ENCODE results near the gene HS6ST3. TPM values are rescaled to one million over a fixed set of nuclear protein-coding genes. Genes with fewer than 3 reads are reported as not detected.

HS6ST3 gene
- total RNA-seq, 1 experiment from 2014 or later, result 0.11 TPM

GRCh38 chr13:96696389-96696900, 606.5 kb downstream of the HS6ST3 start:
- no peaks in the 10 kb centered on the region for H3K79me2 ChIP-seq (ENCODE audit: low read length)
- TF ChIP-seq, protein P1, sequence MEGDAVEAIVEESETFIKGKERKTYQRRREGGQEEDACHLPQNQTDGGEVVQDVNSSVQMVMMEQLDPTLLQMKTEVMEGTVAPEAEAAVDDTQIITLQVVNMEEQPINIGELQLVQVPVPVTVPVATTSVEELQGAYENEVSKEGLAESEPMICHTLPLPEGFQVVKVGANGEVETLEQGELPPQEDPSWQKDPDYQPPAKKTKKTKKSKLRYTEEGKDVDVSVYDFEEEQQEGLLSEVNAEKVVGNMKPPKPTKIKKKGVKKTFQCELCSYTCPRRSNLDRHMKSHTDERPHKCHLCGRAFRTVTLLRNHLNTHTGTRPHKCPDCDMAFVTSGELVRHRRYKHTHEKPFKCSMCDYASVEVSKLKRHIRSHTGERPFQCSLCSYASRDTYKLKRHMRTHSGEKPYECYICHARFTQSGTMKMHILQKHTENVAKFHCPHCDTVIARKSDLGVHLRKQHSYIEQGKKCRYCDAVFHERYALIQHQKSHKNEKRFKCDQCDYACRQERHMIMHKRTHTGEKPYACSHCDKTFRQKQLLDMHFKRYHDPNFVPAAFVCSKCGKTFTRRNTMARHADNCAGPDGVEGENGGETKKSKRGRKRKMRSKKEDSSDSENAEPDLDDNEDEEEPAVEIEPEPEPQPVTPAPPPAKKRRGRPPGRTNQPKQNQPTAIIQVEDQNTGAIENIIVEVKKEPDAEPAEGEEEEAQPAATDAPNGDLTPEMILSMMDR (conservative IDR thresholded peaks at IDR 0.05; ENCODE audit: low read depth, low read length), result no peak
- TF ChIP-seq EZH2 (IDR thresholded peaks at IDR 0.05; ENCODE audit: low read length, unreplicated experiment), result no peak
- TF ChIP-seq EZH2phosphoT487 (IDR thresholded peaks at IDR 0.05; ENCODE audit: borderline replicate concordance, low read length), result no peak
- no peaks in the 10 kb centered on the region for H3K9me2 ChIP-seq (replicated peaks; ENCODE audit: low read length)
- intact Hi-C loops (cut with micrococcal nuclease), result no loop called here
- H3K27ac ChIP-seq (ENCODE audit: low read length), result no peak overlapping the region
- no peak overlapping the region for H3K4me3 ChIP-seq (ENCODE audit: low read length)
- ATAC-seq, result no peak
- no peak for DNase-seq
- no TSS peak for BruUV-seq (replicated peaks)
- no peaks in the 10 kb centered on the region for H3K9me3 ChIP-seq (ENCODE audit: low read length)
- no peaks in the 10 kb centered on the region for H3K27me3 ChIP-seq (ENCODE audit: low read length)
- H3F3A ChIP-seq (ENCODE audit: low read length, unreplicated experiment), result no peaks in the 10 kb centered on the region
- no peaks in the 10 kb centered on the region for H3K4me1 ChIP-seq (ENCODE audit: insufficient read depth, low read length)
- H4K20me1 ChIP-seq (ENCODE audit: low read length), result no peaks in the 10 kb centered on the region
- no peaks in the 10 kb centered on the region for H3K36me3 ChIP-seq (ENCODE audit: low read depth, low read length)
- H3K4me2 ChIP-seq (ENCODE audit: low read length), result no peak overlapping the region
- no peak overlapping the region for H3K9ac ChIP-seq (ENCODE audit: low read length)
- ChIA-PET CTCF (no interaction called here), POLR2A (ENCODE audit: unreplicated experiment) (no interaction called here)
- no peak overlapping the region for H2AFZ ChIP-seq (ENCODE audit: low read length)

- H3K27ac ChIP-seq (ENCODE audit: low read length), result no peak overlapping the region
- H2AFZ ChIP-seq (ENCODE audit: low read length), result no peak overlapping the region
- TF ChIP-seq EZH2 (IDR thresholded peaks at IDR 0.05; ENCODE audit: low read length, unreplicated experiment), result no peak
- TF ChIP-seq EZH2phosphoT487 (IDR thresholded peaks at IDR 0.05; ENCODE audit: borderline replicate concordance, low read length), result no peak
- TF ChIP-seq, protein P1 (conservative IDR thresholded peaks at IDR 0.05; ENCODE audit: low read depth, low read length), result no peak
- BruUV-seq (replicated peaks), result no TSS peak
- H3K4me2 ChIP-seq (ENCODE audit: low read length), result no peak overlapping the region
- no peaks in the 10 kb centered on the region for H3F3A ChIP-seq (ENCODE audit: low read length, unreplicated experiment)
- H3K4me1 ChIP-seq (ENCODE audit: insufficient read depth, low read length), result no peaks in the 10 kb centered on the region
- H3K79me2 ChIP-seq (ENCODE audit: low read length), result no peaks in the 10 kb centered on the region
- H3K27me3 ChIP-seq (ENCODE audit: low read length), result no peaks in the 10 kb centered on the region
- intact Hi-C loops (cut with micrococcal nuclease), result no loop called here
- no peaks in the 10 kb centered on the region for H3K9me3 ChIP-seq (ENCODE audit: low read length)
- H3K4me3 ChIP-seq (ENCODE audit: low read length), result no peak overlapping the region
- no peak for ATAC-seq
- CTCF ChIA-PET, result no interaction called here
- no peak overlapping the region for H3K9ac ChIP-seq (ENCODE audit: low read length)
- DNase-seq, result no peak
- POLR2A ChIA-PET (ENCODE audit: unreplicated experiment), result no interaction called here
- no peaks in the 10 kb centered on the region; the same call in 1 of the 2 replicates for H3K36me3 ChIP-seq (ENCODE audit: low read depth, low read length)
- H3K9me2 ChIP-seq (replicated peaks; ENCODE audit: low read length), result no peaks in the 10 kb centered on the region
- H4K20me1 ChIP-seq (ENCODE audit: low read length), result no peaks in the 10 kb centered on the region
Observed at GRCh38 chr13:96700657-96701056, 610.8 kb downstream of the HS6ST3 start.

GRCh38 chr13:96707146-96707545, 617.2 kb downstream of the HS6ST3 start:
- Histone ChIP-seq H3K36me3 (ENCODE audit: low read depth, low read length) (no peaks in the 10 kb centered on the region; the same call in 1 of the 2 replicates), H3K27ac (ENCODE audit: low read length) (no peak overlapping the region), H3K4me1 (ENCODE audit: insufficient read depth, low read length) (no peaks in the 10 kb centered on the region), H3K4me3 (ENCODE audit: low read length) (no peak overlapping the region), H3K9ac (ENCODE audit: low read length) (no peak overlapping the region), H2AFZ (ENCODE audit: low read length) (no peak overlapping the region), H4K20me1 (ENCODE audit: low read length) (no peaks in the 10 kb centered on the region), H3K4me2 (ENCODE audit: low read length) (no peak overlapping the region), H3K9me3 (ENCODE audit: low read length) (no peaks in the 10 kb centered on the region), H3K27me3 (ENCODE audit: low read length) (no peaks in the 10 kb centered on the region), H3K79me2 (ENCODE audit: low read length) (no peaks in the 10 kb centered on the region), H3K9me2 (replicated peaks; ENCODE audit: low read length) (no peaks in the 10 kb centered on the region), H3F3A (ENCODE audit: low read length, unreplicated experiment) (no peaks in the 10 kb centered on the region)
- intact Hi-C loops (cut with micrococcal nuclease), result no loop called here
- POLR2A ChIA-PET (ENCODE audit: unreplicated experiment), result no interaction called here
- no peak for DNase-seq
- no peak for TF ChIP-seq EZH2 (IDR thresholded peaks at IDR 0.05; ENCODE audit: low read length, unreplicated experiment)
- no peak for ATAC-seq
- CTCF ChIA-PET, result no interaction called here
- BruUV-seq (replicated peaks), result no TSS peak

All from PC-3 (cell line).